Parathyroid adenoma (tissue), 2 donors: ENCODE data around the gene CTCFL.

ENCODE experiments used
- H2AFZ ChIP-seq: fragments of 300-600 bp; sonication (generic); one replicate; pipeline ENCODE4 v1.7.0; 2017; ENCODE audit warnings: antibody characterized with exemption, mild to moderate bottlenecking
- H3K27ac ChIP-seq: fragments of 300-600 bp; sonication (generic); one replicate; pipeline ENCODE4 v1.7.0; 2017
- H3K27me3 ChIP-seq: fragments of 300-600 bp; sonication (generic); one replicate; pipeline ENCODE4 v1.7.0; 2017; ENCODE audit warnings: low read length; ENCODE audit not compliant: control insufficient read depth, insufficient read depth
- H3K36me3 ChIP-seq: fragments of 300-600 bp; sonication (generic); one replicate; pipeline ENCODE4 v1.7.0; 2017; ENCODE audit warnings: low read length; ENCODE audit not compliant: control insufficient read depth, insufficient read depth
- H3K4me1 ChIP-seq: fragments of 300-600 bp; sonication (generic); one replicate; pipeline ENCODE4 v1.7.0; 2017; ENCODE audit warnings: control low read depth
- H3K4me2 ChIP-seq: fragments of 300-600 bp; sonication (generic); one replicate; pipeline ENCODE4 v1.7.0; 2017; ENCODE audit warnings: low read length
- H3K4me3 ChIP-seq: fragments of 300-600 bp; sonication (generic); one replicate; pipeline ENCODE4 v1.7.0; 2017; ENCODE audit warnings: low read depth, low read length
- H3K79me2 ChIP-seq: fragments of 300-600 bp; sonication (generic); one replicate; pipeline ENCODE4 v1.7.0; 2017; ENCODE audit warnings: control low read depth
- H3K9ac ChIP-seq: fragments of 300-600 bp; sonication (generic); one replicate; pipeline ENCODE4 v1.7.0; 2017; ENCODE audit warnings: mild to moderate bottlenecking
- H3K9me3 ChIP-seq: fragments of 300-600 bp; sonication (generic); one replicate; pipeline ENCODE4 v1.7.0; 2017; ENCODE audit warnings: low read length; ENCODE audit not compliant: control insufficient read depth
- CTCF ChIP-seq: fragments of 300-600 bp; sonication (generic); IDR thresholded peaks from one replicate; pipeline ENCODE4 v1.7.0; 2017; ENCODE audit warnings: antibody characterized with exemption, mild to moderate bottlenecking
- donor health status: primary hyperparathyroidism.

Gene CTCFL

DNA sequence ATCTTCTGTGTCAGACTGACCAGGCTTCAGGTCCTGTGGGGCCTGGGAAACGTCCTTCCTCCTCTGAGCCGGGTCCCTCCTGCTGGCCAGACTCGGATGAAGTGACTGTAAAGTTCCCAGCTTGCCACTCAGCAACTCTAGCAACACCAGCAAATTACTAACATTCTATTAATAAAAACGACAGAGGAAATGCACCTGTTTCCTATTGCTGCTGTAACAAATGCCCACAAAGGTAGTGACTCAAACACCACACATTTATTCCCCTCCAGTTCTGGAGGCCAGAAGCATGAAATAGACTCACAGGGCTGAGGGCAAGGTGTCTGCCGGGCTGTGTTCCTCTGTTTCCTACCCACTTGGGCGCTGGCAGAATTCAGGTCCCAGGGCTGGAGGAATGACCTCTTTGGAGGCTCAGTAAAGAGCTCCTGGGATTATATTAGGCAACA is 48.8 kb downstream of the CTCFL start:
- Histone ChIP-seq H3K4me2 (no peak overlapping the region), H3K4me3 (no peak overlapping the region), H3K27me3 (no peaks in the 10 kb centered on the region), H3K36me3 (no peaks in the 10 kb centered on the region), H3K79me2 (no peaks in the 10 kb centered on the region), H3K9ac (no peak overlapping the region), H3K9me3 (no peaks in the 10 kb centered on the region), H3K27ac (no peak overlapping the region), H2AFZ (no peak overlapping the region), H3K4me1 (no peaks in the 10 kb centered on the region)
- no peak for TF ChIP-seq CTCF

- no peaks in the 10 kb centered on the region for H3K36me3 ChIP-seq
- no peak overlapping the region for H3K4me2 ChIP-seq
- H3K79me2 ChIP-seq: no peaks in the 10 kb centered on the region
- no peak overlapping the region for H3K27ac ChIP-seq
- no peaks in the 10 kb centered on the region for H3K27me3 ChIP-seq
- no peaks in the 10 kb centered on the region for H3K9me3 ChIP-seq
- H3K4me3 ChIP-seq: no peak overlapping the region
- H3K9ac ChIP-seq: no peak overlapping the region
- no peak for TF ChIP-seq CTCF
- no peaks in the 10 kb centered on the region for H3K4me1 ChIP-seq
- H2AFZ ChIP-seq: no peak overlapping the region
Measured at GRCh38 chr20:57475388-57476083, 49.4 kb downstream of the CTCFL start.

- Histone ChIP-seq H3K27ac (no peak overlapping the region), H3K4me1 (no peaks in the 10 kb centered on the region), H3K9ac (no peak overlapping the region), H3K4me3 (no peak overlapping the region), H3K27me3 (no peaks in the 10 kb centered on the region), H3K36me3 (no peaks in the 10 kb centered on the region), H3K4me2 (no peak overlapping the region), H2AFZ (no peak overlapping the region), H3K9me3 (no peaks in the 10 kb centered on the region), H3K79me2 (no peaks in the 10 kb centered on the region)
- TF ChIP-seq CTCF: no peak
Measured at GRCh38 chr20:57474816-57475215, 50.1 kb downstream of the CTCFL start.

GRCh38 chr20:57474205-57474604 is 50.7 kb downstream of the CTCFL start:
- no peak overlapping the region for H3K9ac ChIP-seq
- no peak for TF ChIP-seq CTCF
- no peaks in the 10 kb centered on the region for H3K9me3 ChIP-seq
- no peak overlapping the region for H2AFZ ChIP-seq
- H3K4me2 ChIP-seq: no peak overlapping the region
- H3K27me3 ChIP-seq: no peaks in the 10 kb centered on the region
- H3K79me2 ChIP-seq: no peaks in the 10 kb centered on the region
- H3K36me3 ChIP-seq: no peaks in the 10 kb centered on the region
- no peaks in the 10 kb centered on the region for H3K4me1 ChIP-seq
- H3K4me3 ChIP-seq: no peak overlapping the region
- no peak overlapping the region for H3K27ac ChIP-seq
